ENCODE data around the gene RING1.
A peak's percentile ranks its signal among the peaks of the same experiment; 100 is the strongest.

RING1 gene

GRCh38 chr6:33192105-33192646 lies 16.1 kb upstream of the RING1 start, which contains the start of gene COL11A2:
TSS of gene COL11A2 (minus strand) at chr6:33192467. CDS start at chr6:33192240, 227 bp downstream.
- DNase-seq (ENCODE audit: low spot score) = no peak

DNA sequence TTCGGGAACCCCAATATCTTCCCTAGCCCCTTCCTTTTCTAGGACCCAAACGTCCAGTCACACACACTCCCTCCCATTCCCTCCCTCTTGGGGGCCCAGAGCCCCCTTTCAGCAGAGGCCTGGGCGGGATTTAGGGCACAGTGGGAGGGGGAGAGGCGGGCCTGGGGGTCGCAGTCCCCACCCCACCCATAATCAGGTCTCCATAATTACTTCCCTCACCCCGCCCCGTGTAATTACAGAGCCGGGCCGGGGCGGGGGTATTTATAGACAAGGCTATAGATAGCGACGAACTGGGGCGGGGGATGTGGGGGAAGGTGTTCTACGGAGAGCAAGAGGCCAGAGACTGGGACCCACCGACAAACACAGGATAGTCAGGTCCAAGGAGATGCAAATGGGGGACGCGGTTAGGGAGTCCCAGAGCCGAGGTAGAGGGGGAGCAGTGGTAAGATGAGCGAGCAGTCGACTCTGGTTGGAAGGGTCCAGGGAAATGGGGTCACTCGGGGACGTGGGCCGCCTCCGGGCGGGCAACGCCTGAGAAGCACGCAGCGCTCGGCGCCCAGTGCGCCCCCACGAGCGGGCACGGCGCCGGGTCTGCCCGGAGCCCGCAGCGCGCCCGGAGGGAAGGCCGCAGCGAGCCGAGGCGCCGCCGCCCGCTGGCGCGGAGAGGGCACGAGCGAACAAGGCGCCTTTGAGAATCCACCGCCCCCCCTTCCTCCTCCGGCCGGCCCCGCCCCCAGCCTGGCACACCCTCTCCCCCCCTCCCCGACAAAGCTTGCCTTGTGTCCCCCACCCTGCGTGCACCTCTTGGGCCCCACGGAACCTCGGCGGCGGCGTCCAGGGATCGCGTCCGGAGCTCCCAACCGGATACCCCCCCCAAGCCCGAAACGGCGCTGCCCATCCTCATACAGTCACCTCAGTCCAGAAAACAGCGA lies 15.4 kb upstream of the RING1 start:
- no peak for DNase-seq (ENCODE audit: low spot score)

DNA sequence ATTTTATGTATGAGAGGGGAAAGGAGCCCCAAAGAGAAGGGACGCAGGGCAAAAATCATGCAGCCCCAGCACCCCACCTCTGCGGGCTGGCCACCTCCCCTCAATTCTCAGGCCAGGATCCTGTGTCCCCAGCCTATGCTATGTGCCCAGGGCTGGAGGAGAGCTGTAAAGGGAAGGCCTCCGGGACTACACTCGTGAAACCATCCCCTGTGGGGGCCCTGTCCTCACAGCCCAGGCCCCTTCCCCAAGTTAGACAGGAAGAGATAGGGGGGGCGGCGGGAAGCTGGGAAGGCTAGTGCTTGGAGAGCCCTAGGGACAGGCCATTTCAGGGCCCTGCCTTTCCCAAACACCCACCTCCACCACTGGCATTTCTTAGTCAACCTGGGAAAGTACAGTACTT lies 14.7 kb upstream of the RING1 start:
- no peak for DNase-seq (ENCODE audit: low spot score)

DNA sequence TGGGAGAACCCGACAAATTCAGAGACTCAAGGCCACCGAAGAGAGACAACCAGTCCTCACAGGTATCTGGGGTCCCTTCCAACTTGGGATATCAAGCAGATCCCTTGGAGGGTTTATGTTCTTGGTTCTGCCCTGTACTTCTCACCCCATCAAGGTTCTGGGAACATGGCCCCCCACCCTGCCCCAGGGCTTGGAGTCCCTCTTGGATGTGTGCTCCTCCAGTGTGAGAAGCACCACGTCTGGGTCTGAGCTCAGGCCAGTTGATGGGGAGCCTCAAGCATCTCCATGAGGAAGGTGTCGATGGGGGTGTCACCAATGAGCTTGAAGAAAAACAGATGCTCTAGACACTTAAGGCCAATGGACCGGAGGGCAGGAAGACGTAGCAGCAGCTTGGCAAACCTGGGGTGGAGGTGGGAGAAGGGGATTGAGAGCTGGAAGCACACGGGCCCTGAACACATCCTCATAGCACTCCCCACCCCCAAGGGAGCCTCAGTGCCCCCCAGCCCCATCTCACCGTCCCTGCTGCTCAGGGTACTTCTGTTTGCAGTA lies 13.8 kb upstream of the RING1 start:
- no peak for DNase-seq (ENCODE audit: low spot score)

GRCh38 chr6:33195304-33196165 lies 12.8 kb upstream of the RING1 start:
- no peak for DNase-seq (ENCODE audit: low spot score)

- peak; percentile 44 for DNase-seq (ENCODE audit: low spot score)
Measured at GRCh38 chr6:33197431-33198048, 10.8 kb upstream of the RING1 start.

GRCh38 chr6:33198159-33198852 lies 10.0 kb upstream of the RING1 start:
- DNase-seq (ENCODE audit: low spot score) = no peak

DNA sequence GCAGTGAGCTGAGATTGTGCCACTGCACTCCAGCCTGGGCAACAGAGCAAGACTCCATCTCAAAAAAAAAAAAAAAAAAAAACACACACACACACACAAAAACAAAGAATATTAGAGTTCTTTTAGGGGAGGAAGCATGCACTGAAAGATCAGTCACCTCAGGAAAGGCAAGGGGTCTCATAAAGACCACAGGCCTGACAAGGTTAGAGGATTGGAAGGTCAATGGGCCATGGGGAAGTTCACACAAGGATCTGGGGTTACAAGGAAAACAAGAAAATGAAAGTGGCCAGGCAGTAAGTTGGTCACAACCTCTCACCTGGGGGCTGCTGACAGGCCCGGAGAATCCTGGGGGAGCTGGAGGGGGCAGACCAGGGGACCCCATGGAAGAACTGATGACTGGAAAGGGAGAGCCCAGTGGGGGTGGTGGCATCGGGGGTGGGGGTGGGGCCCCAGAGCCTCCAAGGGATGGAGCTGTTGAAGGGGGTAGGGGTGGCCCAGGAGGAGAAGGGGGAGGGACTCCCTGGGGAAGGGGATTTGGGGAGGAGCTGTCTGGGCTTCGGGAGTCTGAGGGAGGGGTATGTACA lies 9.4 kb upstream of the RING1 start:
- DNase-seq (ENCODE audit: low spot score) = no peak

DNA sequence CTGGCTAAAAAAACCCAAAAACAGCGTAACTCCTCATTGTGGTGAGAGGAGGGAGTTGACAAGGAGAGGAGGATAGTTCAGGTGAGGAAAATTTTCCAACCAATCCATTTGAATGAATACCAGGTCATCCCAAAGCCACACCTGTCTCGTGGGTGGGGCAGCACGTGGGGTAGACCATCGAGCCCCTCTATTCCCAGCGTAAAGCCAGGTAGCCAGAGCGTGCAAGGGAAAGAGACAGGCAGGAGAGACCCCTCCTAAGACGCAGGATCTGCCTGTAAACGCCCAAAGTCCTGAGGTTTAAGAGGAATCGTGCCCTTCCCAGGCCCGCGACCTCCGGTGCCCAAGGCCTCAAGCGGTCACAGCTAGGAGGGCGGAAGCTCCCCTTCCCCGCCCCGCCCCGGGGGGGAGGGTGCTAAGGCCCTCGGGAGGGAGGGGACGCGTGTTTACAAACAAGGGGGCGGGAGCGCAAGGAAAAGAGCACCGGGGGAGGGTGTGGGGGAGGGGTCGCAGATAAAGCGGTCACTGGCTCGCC lies 8.5 kb upstream of the RING1 start:
- DNase-seq (ENCODE audit: low spot score) = peak; percentile 82

DNA sequence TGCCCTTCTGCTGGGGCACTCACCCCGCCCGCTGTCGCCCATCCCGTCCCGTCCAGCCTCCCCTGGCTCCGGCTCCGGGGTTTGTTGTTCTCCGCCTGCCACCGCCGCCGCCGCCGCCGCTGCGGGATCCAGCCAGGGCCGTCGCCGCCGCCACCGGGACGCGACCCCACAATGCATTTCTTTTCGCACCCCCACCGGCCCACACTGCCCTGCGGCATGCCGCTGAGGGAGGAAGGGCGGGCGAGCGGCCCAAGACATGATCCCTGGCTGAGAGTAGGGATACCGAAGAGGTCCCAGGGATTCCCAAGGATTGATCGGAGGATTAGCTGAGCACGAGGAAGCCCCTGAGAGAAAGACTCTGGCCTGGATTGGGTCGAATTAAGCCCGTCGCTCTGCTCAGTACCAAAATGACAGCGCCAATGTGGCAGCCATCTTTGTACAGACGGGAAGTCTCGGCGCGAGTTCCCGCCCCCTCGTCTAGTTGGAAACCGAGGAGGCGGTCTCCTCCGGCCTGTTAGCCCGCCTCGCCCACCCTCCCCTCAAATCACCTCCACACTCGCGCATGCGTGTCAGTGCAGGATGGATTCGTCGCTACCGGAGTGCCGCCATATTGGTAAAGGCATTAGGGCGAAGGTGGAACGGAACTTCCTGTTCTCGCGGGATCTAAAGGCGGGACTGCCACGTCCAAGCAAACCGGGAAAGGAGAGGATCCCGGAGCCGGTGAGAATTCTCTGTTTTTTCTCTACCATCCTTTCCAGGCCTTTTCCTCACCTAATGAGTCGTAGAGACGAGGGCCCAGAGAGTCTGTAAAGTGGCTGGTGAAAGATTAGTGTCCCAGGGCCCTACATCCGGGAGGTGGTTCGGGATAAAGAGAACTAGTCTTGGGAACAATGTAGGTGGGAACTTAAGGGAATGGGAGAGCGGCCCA lies 7.8 kb upstream of the RING1 start, which contains the start of the genes RXRB and SLC39A7:
RXRB (minus strand) TSS at position 447 of the 928 bp plus-strand sequence; CDS start at position 258, 189 bp downstream.
SLC39A7 (plus strand) TSS at position 649 of the 928 bp plus-strand sequence. CDS start 379 bp downstream, outside the sequence.
- DNase-seq (ENCODE audit: low spot score) = peak; percentile 98

DNA sequence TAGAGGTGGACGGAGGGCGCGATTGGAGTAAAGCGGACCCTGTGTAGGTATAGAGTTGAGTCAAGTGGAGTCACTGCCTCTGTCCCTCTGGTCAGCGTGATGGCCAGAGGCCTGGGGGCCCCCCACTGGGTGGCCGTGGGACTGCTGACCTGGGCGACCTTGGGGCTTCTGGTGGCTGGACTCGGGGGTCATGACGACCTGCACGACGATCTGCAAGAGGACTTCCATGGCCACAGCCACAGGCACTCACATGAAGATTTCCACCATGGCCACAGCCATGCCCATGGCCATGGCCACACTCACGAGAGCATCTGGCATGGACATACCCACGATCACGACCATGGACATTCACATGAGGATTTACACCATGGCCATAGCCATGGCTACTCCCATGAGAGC lies 7.2 kb upstream of the RING1 start:
- DNase-seq (ENCODE audit: low spot score) = no peak

DNA sequence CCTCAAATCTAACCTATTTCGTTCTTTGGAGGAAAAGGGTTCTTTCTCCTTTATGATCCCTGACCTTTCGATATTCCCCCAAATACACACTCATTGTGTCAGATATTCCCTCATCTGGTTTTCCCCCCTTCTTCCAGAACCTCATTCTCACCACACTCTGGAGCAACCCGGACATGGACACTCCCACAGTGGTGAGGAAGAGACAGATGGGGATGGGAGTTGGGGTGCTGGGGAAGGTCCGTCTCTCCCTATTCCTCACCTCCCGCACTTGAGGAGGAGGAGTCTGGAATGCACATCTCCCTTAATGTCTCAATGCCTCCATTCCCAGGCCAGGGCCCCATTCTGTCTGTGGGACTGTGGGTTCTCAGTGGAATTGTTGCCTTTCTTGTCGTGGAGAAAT lies 6.4 kb upstream of the RING1 start:
- no peak for DNase-seq (ENCODE audit: low spot score)

DNA sequence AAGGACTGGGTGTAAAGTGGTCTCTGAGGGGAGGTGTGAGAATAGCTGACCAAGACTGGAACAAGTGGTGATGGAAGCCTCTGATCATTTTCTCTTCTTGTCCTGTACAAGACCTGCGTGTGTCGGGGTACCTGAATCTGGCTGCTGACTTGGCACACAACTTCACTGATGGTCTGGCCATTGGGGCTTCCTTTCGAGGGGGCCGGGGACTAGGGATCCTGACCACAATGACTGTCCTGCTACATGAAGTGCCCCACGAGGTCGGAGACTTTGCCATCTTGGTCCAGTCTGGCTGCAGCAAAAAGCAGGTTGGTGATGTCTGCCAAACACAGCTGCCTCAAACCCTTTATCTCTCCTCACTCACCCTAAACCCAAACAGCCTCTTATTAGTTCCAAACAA lies 5.5 kb upstream of the RING1 start:
- DNase-seq (ENCODE audit: low spot score) = no peak

DNA sequence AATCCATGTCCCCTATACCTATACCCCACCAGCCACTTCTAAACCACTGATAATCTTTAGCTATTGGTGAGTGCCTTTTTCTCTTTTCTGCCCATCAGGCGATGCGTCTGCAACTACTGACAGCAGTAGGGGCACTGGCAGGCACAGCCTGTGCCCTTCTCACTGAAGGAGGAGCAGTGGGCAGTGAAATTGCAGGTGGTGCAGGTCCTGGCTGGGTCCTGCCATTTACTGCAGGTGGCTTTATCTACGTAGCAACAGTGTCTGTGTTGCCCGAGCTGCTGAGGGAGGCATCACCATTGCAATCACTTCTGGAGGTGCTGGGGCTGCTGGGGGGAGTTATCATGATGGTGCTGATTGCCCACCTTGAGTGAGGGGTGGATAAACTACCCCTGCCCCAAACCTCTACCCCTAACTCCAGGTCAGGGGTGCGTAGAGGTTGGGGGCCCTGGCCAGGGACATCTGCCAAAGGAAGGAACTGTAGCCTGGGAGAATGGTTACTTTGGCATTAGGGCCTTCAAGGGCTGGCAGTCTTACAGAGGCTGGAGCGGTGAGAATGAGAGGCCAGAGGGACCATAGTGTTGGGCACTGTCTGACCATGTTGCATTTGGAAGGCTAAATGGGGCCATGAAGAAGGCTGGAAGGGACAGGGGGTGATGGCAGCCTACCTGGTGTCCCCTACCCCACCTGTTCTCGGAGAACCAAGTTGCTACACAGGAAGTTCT lies 4.7 kb upstream of the RING1 start:
- no peak for DNase-seq (ENCODE audit: low spot score)

DNA sequence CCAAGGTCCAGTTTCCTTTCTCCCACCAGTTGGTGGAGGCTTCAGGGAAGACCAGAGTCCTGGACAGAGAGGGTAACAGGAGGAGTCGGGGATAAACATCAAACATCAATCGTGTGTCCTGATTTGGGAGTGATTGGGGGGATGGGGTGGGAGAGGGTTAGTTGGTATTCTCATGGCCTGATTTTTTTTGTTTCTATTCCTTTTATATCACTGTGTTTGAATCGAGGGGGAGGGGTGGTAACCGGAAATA lies 4.2 kb upstream of the RING1 start:
- DNase-seq (ENCODE audit: low spot score) = no peak

DNA sequence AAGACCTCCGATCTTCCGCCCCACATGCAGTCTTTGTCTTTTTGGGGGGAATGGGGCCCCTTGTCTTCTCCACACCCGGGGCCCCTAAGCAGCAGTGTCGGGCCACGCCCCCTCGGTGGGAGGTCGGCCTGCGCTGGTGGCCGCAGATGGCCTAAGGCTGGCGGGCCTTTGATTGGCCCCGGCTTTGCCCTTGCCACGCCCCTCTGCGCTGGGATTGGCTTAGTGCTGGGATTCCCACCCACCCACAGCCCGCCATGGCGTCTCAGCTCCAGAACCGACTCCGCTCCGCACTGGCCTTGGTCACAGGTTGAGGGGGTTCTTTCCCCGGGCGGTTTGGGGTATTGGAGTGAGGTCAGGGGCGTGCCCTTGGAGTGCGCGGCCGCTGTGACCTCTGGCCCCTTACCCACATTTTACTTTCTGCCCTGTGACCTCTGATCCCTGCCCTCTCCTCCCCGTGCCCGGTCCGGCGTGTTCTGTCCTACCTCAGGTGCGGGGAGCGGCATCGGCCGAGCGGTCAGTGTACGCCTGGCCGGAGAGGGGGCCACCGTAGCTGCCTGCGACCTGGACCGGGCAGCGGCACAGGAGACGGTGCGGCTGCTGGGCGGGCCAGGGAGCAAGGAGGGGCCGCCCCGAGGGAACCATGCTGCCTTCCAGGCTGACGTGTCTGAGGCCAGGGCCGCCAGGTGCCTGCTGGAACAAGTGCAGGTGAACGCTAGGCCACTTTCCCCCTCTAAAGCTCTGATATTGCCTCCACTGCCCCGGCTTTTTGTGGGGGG lies 3.7 kb upstream of the RING1 start, which contains the start of gene HSD17B8:
HSD17B8 (plus strand) TSS at position 241 of the 776 bp plus-strand sequence; CDS start at position 255, 14 bp downstream.
- peak; percentile 75 for DNase-seq (ENCODE audit: low spot score)

DNA sequence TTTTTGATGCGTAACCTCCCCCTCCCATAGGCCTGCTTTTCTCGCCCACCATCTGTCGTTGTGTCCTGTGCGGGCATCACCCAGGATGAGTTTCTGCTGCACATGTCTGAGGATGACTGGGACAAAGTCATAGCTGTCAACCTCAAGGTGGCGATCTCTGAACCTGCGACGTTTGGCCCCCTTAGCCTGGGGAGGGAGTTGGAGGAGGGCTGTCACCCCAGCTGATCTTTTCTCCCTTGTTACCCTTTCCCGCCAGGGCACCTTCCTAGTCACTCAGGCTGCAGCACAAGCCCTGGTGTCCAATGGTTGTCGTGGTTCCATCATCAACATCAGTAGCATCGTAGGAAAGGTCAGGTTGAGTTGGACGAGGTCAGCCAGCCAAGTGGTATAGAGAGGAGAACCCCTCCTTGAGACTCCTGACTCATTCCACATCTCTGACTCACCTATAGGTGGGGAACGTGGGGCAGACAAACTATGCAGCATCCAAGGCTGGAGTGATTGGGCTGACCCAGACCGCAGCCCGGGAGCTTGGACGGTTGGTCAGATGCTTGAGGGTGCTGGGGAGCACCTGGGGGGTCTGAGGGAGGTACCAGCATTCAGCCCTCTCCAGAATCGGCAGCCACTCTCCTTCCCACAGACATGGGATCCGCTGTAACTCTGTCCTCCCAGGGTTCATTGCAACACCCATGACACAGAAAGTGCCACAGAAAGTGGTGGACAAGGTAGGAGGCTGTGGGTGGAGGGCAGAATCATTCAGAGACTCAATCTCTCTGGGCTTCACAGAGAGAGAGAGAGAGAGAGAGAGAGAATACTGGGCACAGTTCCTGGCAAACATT lies 2.9 kb upstream of the RING1 start:
- peak; percentile 44 for DNase-seq (ENCODE audit: low spot score)

Data from LoVo (cell line).